GM11168 (cell line): Measurements from ENCODE around the gene TAF1A.

ENCODE experiments used
- in situ Hi-C: fragments of 300-500 bp; cut with MboI; formaldehyde crosslinking; loops from one replicate; pipeline ENCODE4 v1.12.0; 2022; ENCODE audit warnings: low sequenced_read_pairs; ENCODE audit not compliant: unreplicated experiment

The TAF1A gene

GRCh38 chr1:222543817-222544216, 45.9 kb downstream of the TAF1A start:
- in situ Hi-C loops: no loop called here

GRCh38 chr1:222540598-222540995, 49.1 kb downstream of the TAF1A start:
- in situ Hi-C loops: no loop called here

GRCh38 chr1:222539951-222540597, 49.7 kb downstream of the TAF1A start:
- in situ Hi-C loops: no loop called here

- in situ Hi-C loops: no loop called here
Observed at GRCh38 chr1:222535455-222535854, 54.3 kb downstream of the TAF1A start.

GRCh38 chr1:222530852-222531251, 58.9 kb downstream of the TAF1A start:
- in situ Hi-C loops: no loop called here

GRCh38 chr1:222529916-222530315, 59.8 kb downstream of the TAF1A start:
- in situ Hi-C loops: no loop called here

- in situ Hi-C loops: no loop called here
Observed at GRCh38 chr1:222529181-222529580, 60.6 kb downstream of the TAF1A start.

- in situ Hi-C loops: no loop called here
Observed at GRCh38 chr1:222525951-222526350, 63.8 kb downstream of the TAF1A start.

GRCh38 chr1:222523852-222524251, 65.9 kb downstream of the TAF1A start:
- in situ Hi-C loops: no loop called here

GRCh38 chr1:222522105-222522915, 67.4 kb downstream of the TAF1A start:
- in situ Hi-C loops: no loop called here

- in situ Hi-C loops: no loop called here
Observed at GRCh38 chr1:222521299-222522104, 68.2 kb downstream of the TAF1A start.
